ENCODE data around the gene EXOSC7. TPM values are rescaled to one million over a fixed set of nuclear protein-coding genes. Genes with fewer than 3 reads are reported as not detected.
A peak's percentile ranks its signal among the peaks of the same experiment; 100 is the strongest.

Gene EXOSC7
- total and polyA plus RNA-seq, 2 of the 4 experiments (the other 2 are of a cell fraction), result 61.6 to 62.2 TPM

DNA sequence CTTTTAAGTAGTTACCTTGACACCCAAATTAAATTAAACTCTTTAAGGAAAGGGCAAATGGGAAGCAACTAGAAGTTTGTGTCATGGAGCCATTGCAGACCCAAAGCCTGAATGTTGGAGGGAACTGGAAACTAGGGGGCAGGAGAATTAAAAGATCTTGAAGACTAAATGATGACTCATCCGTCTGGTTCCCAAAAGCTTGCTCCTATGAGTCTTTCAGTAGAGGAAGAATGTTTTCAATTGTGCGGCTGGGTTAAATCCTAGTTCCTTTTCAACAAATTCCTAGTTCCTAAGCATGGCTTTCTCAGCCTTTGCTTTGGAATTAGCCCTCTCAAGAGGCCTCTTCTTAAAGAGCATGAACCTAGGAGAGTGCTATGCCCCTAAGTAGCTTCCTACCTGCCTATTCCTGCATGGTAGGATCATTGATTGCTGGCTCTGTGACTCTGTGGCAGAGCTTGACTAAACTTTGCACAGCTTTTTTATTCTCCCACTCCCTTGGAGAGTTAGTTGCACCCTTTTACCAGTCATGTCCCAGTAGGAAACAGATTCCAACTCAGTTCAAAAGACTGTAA lies 67.8 kb downstream of the EXOSC7 start (continued):
- TF ChIP-seq, protein P1, sequence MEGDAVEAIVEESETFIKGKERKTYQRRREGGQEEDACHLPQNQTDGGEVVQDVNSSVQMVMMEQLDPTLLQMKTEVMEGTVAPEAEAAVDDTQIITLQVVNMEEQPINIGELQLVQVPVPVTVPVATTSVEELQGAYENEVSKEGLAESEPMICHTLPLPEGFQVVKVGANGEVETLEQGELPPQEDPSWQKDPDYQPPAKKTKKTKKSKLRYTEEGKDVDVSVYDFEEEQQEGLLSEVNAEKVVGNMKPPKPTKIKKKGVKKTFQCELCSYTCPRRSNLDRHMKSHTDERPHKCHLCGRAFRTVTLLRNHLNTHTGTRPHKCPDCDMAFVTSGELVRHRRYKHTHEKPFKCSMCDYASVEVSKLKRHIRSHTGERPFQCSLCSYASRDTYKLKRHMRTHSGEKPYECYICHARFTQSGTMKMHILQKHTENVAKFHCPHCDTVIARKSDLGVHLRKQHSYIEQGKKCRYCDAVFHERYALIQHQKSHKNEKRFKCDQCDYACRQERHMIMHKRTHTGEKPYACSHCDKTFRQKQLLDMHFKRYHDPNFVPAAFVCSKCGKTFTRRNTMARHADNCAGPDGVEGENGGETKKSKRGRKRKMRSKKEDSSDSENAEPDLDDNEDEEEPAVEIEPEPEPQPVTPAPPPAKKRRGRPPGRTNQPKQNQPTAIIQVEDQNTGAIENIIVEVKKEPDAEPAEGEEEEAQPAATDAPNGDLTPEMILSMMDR (conservative IDR thresholded peaks at IDR 0.05; ENCODE audit: low read depth, low read length), result peak; percentile 54
- no peak for TF ChIP-seq RFX5 (IDR thresholded peaks at IDR 0.05; ENCODE audit: low read depth, low read length)

DNA sequence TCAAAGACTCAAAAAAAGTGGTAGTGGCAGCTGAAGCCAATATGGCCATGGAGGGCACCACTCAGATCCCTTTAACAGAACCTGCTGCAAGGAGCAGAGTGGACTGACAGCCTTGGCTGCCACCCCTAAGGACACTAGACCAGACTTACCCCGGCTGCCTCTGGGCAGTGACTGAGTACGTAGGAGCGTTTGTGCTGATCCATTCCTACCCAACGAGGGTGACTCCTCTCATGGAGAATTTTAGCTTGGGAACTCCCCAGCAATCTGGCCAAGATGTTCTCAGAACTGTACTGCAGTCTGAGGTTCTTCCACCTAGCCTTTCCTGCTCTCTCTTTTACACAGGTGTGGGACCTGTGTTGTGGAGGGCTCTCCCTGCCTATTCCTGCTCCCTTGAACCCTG lies 72.2 kb downstream of the EXOSC7 start:
- dilution Hi-C loops (cut with HindIII; ENCODE audit: low sequenced_read_pairs, unreplicated experiment), result loop anchor here (25.0 kb wide), 1 partner anchor 464 kb away; no protein-coding TSS in a partner anchor
- H3K56ac ChIP-seq (ENCODE audit: extremely low read depth, insufficient read depth, low read length), result no peak overlapping the region
- WGBS, 2 experiments (ENCODE audit: extremely low coverage in 2 of 2, insufficient read length in 1 of 2), result no CpG with 5 or more reads among the region's 4 CpGs
- peaks cover 13% of the 10 kb centered on the region for H3K4me1 ChIP-seq (ENCODE audit: control insufficient read depth, insufficient read depth, low read length)
- peak overlapping the region; percentile 80; the same call in 1 of the 2 replicates for H2BK120ac ChIP-seq (ENCODE audit: low read depth, low read length)
- peak overlapping the region in 1 of 2 experiments; percentile 20; a peak in 1 of 4 replicates for H4K8ac ChIP-seq (ENCODE audit: low read depth in 2 of 2, low read length in 2 of 2)
- H4K5ac ChIP-seq (ENCODE audit: low read depth, low read length), result peak overlapping the region; percentile 8
- peaks cover 10% of the 10 kb centered on the region for H3K9me1 ChIP-seq (ENCODE audit: insufficient read depth, low read length)
- intact Hi-C loops (cut with micrococcal nuclease), result loop anchor here (10.0 kb wide), 1 partner anchor 547 kb away; the partner anchor contains the start of gene LIMD1
- peak overlapping the region; percentile 61 for H2BK20ac ChIP-seq (ENCODE audit: low read depth, low read length)
- no peak overlapping the region for H3K9ac ChIP-seq (ENCODE audit: low read depth, low read length)
- no peak overlapping the region for H2BK5ac ChIP-seq (ENCODE audit: low read depth, low read length, poor library complexity, severe bottlenecking)
- ATAC-seq (ENCODE audit: low read depth) (no peak), DNase-seq (peak; percentile 38)
- H3K4me2 ChIP-seq (ENCODE audit: low read depth, low read length), result no peak overlapping the region
- no peaks in the 10 kb centered on the region for H3K9me3 ChIP-seq (ENCODE audit: control insufficient read depth, insufficient read depth, low read length)
- no TSS peak for BruUV-seq (replicated peaks)
- peak overlapping the region; percentile 81 for H2AK5ac ChIP-seq (ENCODE audit: low read depth, low read length)
- in situ Hi-C loops (cut with MboI; ENCODE audit: low sequenced_read_pairs), result loop anchor here (25.0 kb wide), 1 partner anchor 1039 kb away; no protein-coding TSS in a partner anchor
- no peak overlapping the region for H3K4me3 ChIP-seq (ENCODE audit: insufficient read depth, low read depth, low read length)
- POLR2A ChIA-PET (ENCODE audit: unreplicated experiment), result no interaction called here
- peak overlapping the region; percentile 43; the same call in 1 of the 2 replicates for H3K4ac ChIP-seq (ENCODE audit: low read depth, low read length)
- peak overlapping the region; percentile 33; the same call in 1 of the 2 replicates for H4K91ac ChIP-seq (ENCODE audit: insufficient read depth, low read depth, low read length)
- H3K27me3 ChIP-seq (ENCODE audit: control insufficient read depth, insufficient read depth, low read length), result no peaks in the 10 kb centered on the region
- peak overlapping the region; percentile 66 for H3K18ac ChIP-seq (ENCODE audit: low read depth, low read length)
- H3K27ac ChIP-seq (ENCODE audit: insufficient read depth, low read length), result no peak overlapping the region
- H3K36me3 ChIP-seq (ENCODE audit: control insufficient read depth, insufficient read depth, low read length), result no peaks in the 10 kb centered on the region
- no peaks in the 10 kb centered on the region for H4K20me1 ChIP-seq (ENCODE audit: insufficient read depth, low read length)
- H2BK15ac ChIP-seq (ENCODE audit: low read depth, low read length), result peak overlapping the region; percentile 90; the same call in 2 of the 3 replicates
- H3K79me1 ChIP-seq (ENCODE audit: low read depth in 1 of 2, low read length in 2 of 2), result peaks cover 0 to 4% of the 10 kb centered on the region in 2 experiments; a peak in 1 of 4 replicates
- H2AFZ ChIP-seq (replicated peaks; ENCODE audit: low read length, poor library complexity), result peak overlapping the region; percentile 58
- H3K23ac ChIP-seq (ENCODE audit: low read depth, low read length), result no peak overlapping the region
- peak overlapping the region; percentile 63; the same call in 1 of the 2 replicates for H3K14ac ChIP-seq (replicated peaks; ENCODE audit: low read depth, low read length)
- CTCF ChIA-PET, result interaction anchor here (1.0 kb wide), 1 partner anchor 73 kb away, joined by 3 read pairs; no protein-coding TSS in a partner anchor
- no peak overlapping the region for H2AK9ac ChIP-seq (replicated peaks; ENCODE audit: low read depth, low read length, poor library complexity)
- TF ChIP-seq POLR2A (IDR thresholded peaks at IDR 0.05; ENCODE audit: low read depth, low read length), result no peak
- TF ChIP-seq NFE2L2 (IDR thresholded peaks at IDR 0.05; ENCODE audit: low read depth, low read length), result no peak
- TF ChIP-seq RAD21 (IDR thresholded peaks at IDR 0.05; ENCODE audit: low read length), result no peak
- no peak for TF ChIP-seq CHD1 (IDR thresholded peaks at IDR 0.05; ENCODE audit: low read depth, low read length)
- TF ChIP-seq, protein P2, sequence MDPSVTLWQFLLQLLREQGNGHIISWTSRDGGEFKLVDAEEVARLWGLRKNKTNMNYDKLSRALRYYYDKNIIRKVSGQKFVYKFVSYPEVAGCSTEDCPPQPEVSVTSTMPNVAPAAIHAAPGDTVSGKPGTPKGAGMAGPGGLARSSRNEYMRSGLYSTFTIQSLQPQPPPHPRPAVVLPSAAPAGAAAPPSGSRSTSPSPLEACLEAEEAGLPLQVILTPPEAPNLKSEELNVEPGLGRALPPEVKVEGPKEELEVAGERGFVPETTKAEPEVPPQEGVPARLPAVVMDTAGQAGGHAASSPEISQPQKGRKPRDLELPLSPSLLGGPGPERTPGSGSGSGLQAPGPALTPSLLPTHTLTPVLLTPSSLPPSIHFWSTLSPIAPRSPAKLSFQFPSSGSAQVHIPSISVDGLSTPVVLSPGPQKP (IDR thresholded peaks at IDR 0.05; ENCODE audit: borderline replicate concordance, low read depth, low read length), result no peak
- no peak for TF ChIP-seq USF2 (IDR thresholded peaks at IDR 0.05; ENCODE audit: low read depth, low read length)
- TF ChIP-seq BHLHE40 (IDR thresholded peaks at IDR 0.05; ENCODE audit: low read depth, low read length), result no peak
- TF ChIP-seq MXI1 (IDR thresholded peaks at IDR 0.05; ENCODE audit: borderline replicate concordance, low read depth, low read length), result no peak
- no peak for TF ChIP-seq SMC3 (IDR thresholded peaks at IDR 0.05; ENCODE audit: low read depth, low read length)
- TF ChIP-seq CEBPB (IDR thresholded peaks at IDR 0.05; ENCODE audit: low read depth, low read length), result no peak

All from IMR-90 (cell line).